H1 (cell line): Measurements from ENCODE around the gene FRMD4A. TPM values are rescaled to one million over a fixed set of nuclear protein-coding genes. Genes with fewer than 3 reads are reported as not detected.
A peak's percentile ranks its signal among the peaks of the same experiment; 100 is the strongest.

Source experiments
- CTCF ChIA-PET: fragments of 300-600 bp; sonication (Branson Sonifier 250); formaldehyde crosslinking; loops from one replicate; lab custom pipeline; 2021; ENCODE audit not compliant: partially characterized antibody; lab: Charles Lee
- POLR2A ChIA-PET: fragments of 300-600 bp; sonication (Branson Sonifier 250); formaldehyde crosslinking; loops from one replicate; lab custom pipeline; 2021; ENCODE audit warnings: inconsistent platforms; ENCODE audit not compliant: partially characterized antibody; lab: Charles Lee
- DNase-seq, 2 experiments: peaks; one replicate each; pipeline versions ENCODE4 v3.0.0 to v3.0.0-alpha.2; 2010 to 2022; ENCODE audit warnings: low spot score in 2 of 2, low read depth in 1 of 2, mixed read lengths in 1 of 2
- FAIRE-seq: peaks from 2 replicates; lab custom pipeline; 2011; peaks lifted over from hg19 to GRCh38; lab: Jason Lieb, UNC
- H2AFZ ChIP-seq: 2 replicates; pipeline ENCODE4 v1.8.1; 2012; ENCODE audit warnings: low read length, inconsistent platforms
- H2AK5ac ChIP-seq: 2 replicates; pipeline ENCODE4 v1.6.1; 2013; ENCODE audit warnings: low read depth, low read length
- H2BK120ac ChIP-seq: replicated peaks from 2 replicates; pipeline ENCODE3; 2013; ENCODE audit warnings: low read depth, low read length, inconsistent platforms
- H2BK12ac ChIP-seq: 2 replicates; pipeline ENCODE4 v1.6.1; 2013; ENCODE audit warnings: low read depth, low read length
- H2BK15ac ChIP-seq: 2 replicates; pipeline ENCODE4 v1.6.1; 2013; ENCODE audit warnings: low read length
- H2BK20ac ChIP-seq: 2 replicates; pipeline ENCODE4 v1.6.1; 2013; ENCODE audit warnings: low read length
- H2BK5ac ChIP-seq: 2 replicates; pipeline ENCODE4 v1.6.1; 2013; ENCODE audit warnings: low read depth, low read length
- H3K14ac ChIP-seq: 2 replicates; pipeline ENCODE4 v1.6.1; 2013; ENCODE audit warnings: inconsistent platforms; ENCODE audit not compliant: insufficient read length
- H3K18ac ChIP-seq: 2 replicates; pipeline ENCODE4 v1.6.1; 2013; ENCODE audit warnings: low read length; ENCODE audit errors: extremely low read depth
- H3K23ac ChIP-seq: 2 replicates; pipeline ENCODE4 v1.6.1; 2013; ENCODE audit warnings: inconsistent platforms; ENCODE audit not compliant: insufficient read length
- H3K23me2 ChIP-seq: 2 replicates; pipeline ENCODE4 v1.6.1; 2013; ENCODE audit warnings: low read depth, low read length
- H3K27ac ChIP-seq: 2 replicates; pipeline ENCODE4 v1.6.1; 2011; ENCODE audit warnings: low read depth, low read length, inconsistent platforms
- H3K27me3 ChIP-seq, 4 experiments: replicated peaks in 1 of 4; 1 replicate in 1 of 4; 2 replicates in 3 of 4; pipeline versions ENCODE4 v1.6.1 to v1.8.1; 2011 to 2013; ENCODE audit warnings: low read length in 3 of 4, mild to moderate bottlenecking in 3 of 4, inconsistent platforms in 2 of 4, mixed read lengths in 2 of 4, moderate library complexity in 1 of 4; ENCODE audit not compliant: control insufficient read depth in 3 of 4, insufficient read depth in 3 of 4; ENCODE audit errors: extremely low read depth in 1 of 4
- H3K36me3 ChIP-seq, 4 experiments: 2 replicates each; pipeline versions ENCODE4 v1.6.1 to v1.8.1; 2011 to 2013; ENCODE audit warnings: mild to moderate bottlenecking in 4 of 4, low read length in 3 of 4, moderate library complexity in 2 of 4, control low read depth in 1 of 4, inconsistent platforms in 1 of 4; ENCODE audit not compliant: insufficient read depth in 4 of 4, control insufficient read depth in 2 of 4
- H3K4ac ChIP-seq: replicated peaks from 2 replicates; pipeline ENCODE3; 2013; ENCODE audit warnings: low read length, low read depth, mixed read lengths, inconsistent platforms; ENCODE audit not compliant: insufficient read length
- H3K4me1 ChIP-seq, 4 experiments: replicated peaks in 1 of 4; 1 replicate in 1 of 4; 2 replicates in 3 of 4; pipeline versions ENCODE4 v1.6.1 to v1.8.1; 2011 to 2013; ENCODE audit warnings: low read length in 3 of 4, inconsistent platforms in 2 of 4, mixed read lengths in 1 of 4; ENCODE audit not compliant: insufficient read depth in 4 of 4, control insufficient read depth in 3 of 4
- H3K4me2 ChIP-seq, 2 experiments: 2 replicates each; pipeline versions ENCODE4 v1.6.1 to v1.8.1; 2011 to 2013; ENCODE audit warnings: low read depth in 2 of 2, low read length in 2 of 2, control low read depth in 1 of 2, inconsistent platforms in 1 of 2, mild to moderate bottlenecking in 1 of 2; ENCODE audit not compliant: insufficient read depth in 1 of 2
- H3K4me3 ChIP-seq, 4 experiments: fragments of 200-600, 300-600 bp in 1 of 4; sonication (generic), shearing (Covaris generic), sonication (Bioruptor Twin) in 1 of 4; 2 replicates each; pipeline versions ENCODE4 v1.5.1 to v1.8.1; 2011 to 2016; ENCODE audit warnings: low read length in 4 of 4, low read depth in 3 of 4, control low read depth in 2 of 4, inconsistent platforms in 2 of 4, mild to moderate bottlenecking in 2 of 4, mixed read lengths in 1 of 4, moderate library complexity in 1 of 4; ENCODE audit not compliant: insufficient read depth in 2 of 4; ENCODE audit errors: extremely low read depth in 1 of 4
- H3K56ac ChIP-seq: replicated peaks from 2 replicates; pipeline ENCODE3; 2013; ENCODE audit warnings: low read depth, mild to moderate bottlenecking, mixed read lengths, low read length, inconsistent platforms; ENCODE audit not compliant: insufficient read length
- H3K79me1 ChIP-seq: 2 replicates; pipeline ENCODE4 v1.6.1; 2013; ENCODE audit warnings: low read depth, low read length, control low read depth
- H3K79me2 ChIP-seq, 2 experiments: 2 replicates each; pipeline versions ENCODE4 v1.6.1 to v1.8.1; 2012 to 2013; ENCODE audit warnings: low read length in 2 of 2, mild to moderate bottlenecking in 2 of 2, inconsistent platforms in 1 of 2; ENCODE audit not compliant: insufficient read depth in 2 of 2, control insufficient read depth in 1 of 2
- H3K9ac ChIP-seq, 4 experiments: replicated peaks in 1 of 4; 1 replicate in 1 of 4; 2 replicates in 3 of 4; pipeline versions ENCODE4 v1.6.1 to v1.8.1; 2011 to 2013; ENCODE audit warnings: low read depth in 3 of 4, low read length in 3 of 4, control low read depth in 2 of 4, mild to moderate bottlenecking in 2 of 4, moderate library complexity in 2 of 4, inconsistent platforms in 1 of 4; ENCODE audit errors: extremely low read depth in 1 of 4
- H3K9me3 ChIP-seq, 2 experiments: 2 replicates each; pipeline versions ENCODE4 v1.6.1 to v1.8.1; 2012 to 2013; ENCODE audit warnings: mild to moderate bottlenecking in 2 of 2, moderate library complexity in 2 of 2, control low read depth in 1 of 2, inconsistent platforms in 1 of 2, low read depth in 1 of 2, low read length in 1 of 2, mixed read lengths in 1 of 2; ENCODE audit not compliant: insufficient read depth in 2 of 2
- H4K20me1 ChIP-seq, 2 experiments: replicated peaks in 1 of 2; 2 replicates each; pipeline versions ENCODE3 to v1.8.1; 2011 to 2013; ENCODE audit warnings: inconsistent platforms in 2 of 2, low read length in 2 of 2, mild to moderate bottlenecking in 1 of 2; ENCODE audit not compliant: insufficient read depth in 2 of 2, control insufficient read depth in 1 of 2
- H4K5ac ChIP-seq: 2 replicates; pipeline ENCODE4 v1.6.1; 2013; ENCODE audit warnings: low read length, low read depth, mixed read lengths, inconsistent platforms; ENCODE audit not compliant: insufficient read length
- H4K8ac ChIP-seq: 2 replicates; pipeline ENCODE4 v1.8.0; 2013; ENCODE audit warnings: mild to moderate bottlenecking, moderate library complexity, low read length, inconsistent platforms; ENCODE audit not compliant: insufficient read depth; ENCODE audit errors: extremely low read depth
- H4K91ac ChIP-seq: replicated peaks from 2 replicates; pipeline ENCODE3; 2013; ENCODE audit warnings: low read length, mixed read lengths, inconsistent platforms; ENCODE audit not compliant: insufficient read length
- EGR1 ChIP-seq: IDR thresholded peaks from 2 replicates; pipeline ENCODE4 v1.6.1; 2011; ENCODE audit warnings: low read depth, low read length, borderline replicate concordance
- EP300 ChIP-seq, 2 experiments: IDR thresholded peaks; 1 replicate in 1 of 2; 2 replicates in 1 of 2; pipeline ENCODE4 v1.6.1; 2011 to 2012; ENCODE audit warnings: low read depth in 2 of 2, low read length in 2 of 2, mild to moderate bottlenecking in 2 of 2, borderline replicate concordance in 1 of 2, inconsistent platforms in 1 of 2, moderate library complexity in 1 of 2
- NANOG ChIP-seq: IDR thresholded peaks from 2 replicates; pipeline ENCODE4 v1.6.1; 2011; ENCODE audit warnings: low read length, low read depth, mild to moderate bottlenecking, inconsistent platforms; ENCODE audit not compliant: insufficient read depth, poor library complexity, severe bottlenecking
- POLR2A ChIP-seq, 2 experiments: IDR thresholded peaks; 1 replicate in 1 of 2; 2 replicates in 1 of 2; pipeline ENCODE4 v1.6.1; 2011; ENCODE audit warnings: low read depth in 2 of 2, low read length in 2 of 2, mild to moderate bottlenecking in 2 of 2; ENCODE audit errors: control extremely low read depth in 1 of 2
- RBBP5 ChIP-seq: IDR thresholded peaks from 2 replicates; pipeline ENCODE4 v1.7.1; 2012; ENCODE audit warnings: low read depth, mild to moderate bottlenecking, inconsistent platforms, low read length, moderate library complexity, borderline replicate concordance
- RNF2 ChIP-seq: fragments of 200-900, 300-1000 bp; sonication (generic); IDR thresholded peaks from 2 replicates; pipeline ENCODE4 v1.7.1; 2016; ENCODE audit warnings: borderline replicate concordance, low read depth, mild to moderate bottlenecking, antibody characterized with exemption, low read length; ENCODE audit not compliant: poor library complexity, severe bottlenecking; ENCODE audit errors: missing control alignments
- SIN3A ChIP-seq, 2 experiments: IDR thresholded peaks in 1 of 2; conservative IDR thresholded peaks in 1 of 2; 2 replicates each; pipeline ENCODE4 v1.6.1; 2011 to 2012; ENCODE audit warnings: low read length in 2 of 2, improper control_type of control experiment in 1 of 2, low read depth in 1 of 2, mild to moderate bottlenecking in 1 of 2
- TCF12 ChIP-seq: IDR thresholded peaks from 2 replicates; pipeline ENCODE4 v1.6.1; 2011; ENCODE audit warnings: low read depth, mild to moderate bottlenecking, low read length
- TEAD4 ChIP-seq: IDR thresholded peaks from 2 replicates; pipeline ENCODE4 v1.6.1; 2012; ENCODE audit warnings: low read depth, low read length, inconsistent platforms, mixed read lengths
- YY1 ChIP-seq: IDR thresholded peaks from 2 replicates; pipeline ENCODE4 v1.6.1; 2011; ENCODE audit warnings: low read depth, mild to moderate bottlenecking, low read length
- WGBS, 2 experiments: shearing (Covaris generic) in 1 of 2; methylation state at CpG; one replicate each; pipeline versions ENCODE4 v1.1.6 to v1.1.7; 2013 to 2015; ENCODE audit warnings: low lambda C conversion rate in 2 of 2, mixed read lengths in 2 of 2, inconsistent platforms in 1 of 2, low coverage in 1 of 2, missing lambda C conversion rate in 1 of 2; ENCODE audit not compliant: insufficient replicate concordance in 2 of 2, insufficient coverage in 1 of 2, insufficient read length in 1 of 2; ENCODE audit errors: extremely low coverage in 1 of 2, missing lambda C conversion rate in 1 of 2; 5-methylcytosine and 5-hydroxymethylcytosine counted together
- polyA plus RNA-seq, 7 experiments: library from polyadenylated mRNA; depleted of rRNA in 3 of 7; stranded (reverse) in 5 of 7; unstranded in 2 of 7; fragments of >200 nt in 5 of 7; fragments of 200-250 nt in 2 of 7; gene quantifications; 1 replicate in 5 of 7; 2 replicates in 1 of 7; 4 replicates in 1 of 7; pipeline versions ENCODE4 v1.2.1 to v1.2.3, GENCODE V29; 2011 to 2013; ENCODE audit warnings: missing spikeins in 2 of 7, mixed read lengths in 2 of 7
- total RNA-seq: library from RNA; stranded (reverse); fragmentation: NEBNext Ultra II Directional; extraction: Animal tissue kit (Norgen Biotek cat#: 25700); gene quantifications from 2 replicates; pipeline ENCODE4 v1.2.1, GENCODE V29; 2021
- TF ChIP-seq, protein P1 (sequence below): IDR thresholded peaks from 2 replicates; pipeline ENCODE4 v1.6.1; 2012; ENCODE audit warnings: inconsistent platforms

The FRMD4A gene
- total and polyA plus RNA-seq, 2 of the 8 experiments (the other 6 are each of a cell fraction or from before 2014, with no cell fraction given), result 38.6 to 39.6 TPM

- H3K18ac ChIP-seq, result no peak overlapping the region; the same call in 1 of the 2 replicates
- H3K4me3 ChIP-seq, result peak overlapping the region; percentile 16 to 62 (median 44); a peak in 7 of 8 replicates
- H3K36me3 ChIP-seq, result peaks cover 0 to 7% (median under 1%) of the 10 kb centered on the region in 4 experiments; a peak in 4 of 8 replicates
- FAIRE-seq, result no peak
- CTCF ChIA-PET, result interaction anchor here (0.6 to 2.5 kb wide), 11 partner anchors 11 to 70 kb away, joined by 3 to 12 read pairs (median 4); no protein-coding TSS in a partner anchor
- peaks cover 0 to 10% of the 10 kb centered on the region in 2 experiments; a peak in 1 of 4 replicates for H3K79me2 ChIP-seq
- peak overlapping the region; percentile 53; the same call in 1 of the 2 replicates for H2BK5ac ChIP-seq
- peak overlapping the region; percentile 58 for H4K91ac ChIP-seq
- H3K23ac ChIP-seq, result no peak overlapping the region
- no peak overlapping the region for H2BK15ac ChIP-seq
- H3K27me3 ChIP-seq, result no peaks in the 10 kb centered on the region
- no peak overlapping the region for H2BK120ac ChIP-seq
- H3K9ac ChIP-seq, result peak overlapping the region in 2 of 4 experiments; percentile 41 to 42; a peak in 2 of 7 replicates
- H3K23me2 ChIP-seq, result peaks cover 7% of the 10 kb centered on the region
- H4K5ac ChIP-seq, result peak overlapping the region; percentile 44
- H3K4me2 ChIP-seq, result peak overlapping the region; percentile 83 to 86
- H3K4me1 ChIP-seq, result peaks cover 12 to 34% (median 21%) of the 10 kb centered on the region in 4 experiments
- H2BK12ac ChIP-seq, result peak overlapping the region; percentile 10; the same call in 1 of the 2 replicates
- H3K56ac ChIP-seq, result no peak overlapping the region
- no peak overlapping the region for H2AK5ac ChIP-seq
- no peaks in the 10 kb centered on the region for H3K79me1 ChIP-seq
- DNase-seq, result no peak
- H4K8ac ChIP-seq, result no peak overlapping the region
- WGBS, 2 experiments, result 29% methylated on average over 4 of the region's 4 CpGs; no CpG with 5 or more reads in 1 of the 2 experiments
- H3K27ac ChIP-seq, result peak overlapping the region; percentile 44; the same call in 1 of the 2 replicates
- H2AFZ ChIP-seq, result no peak overlapping the region
- no peak overlapping the region for H3K4ac ChIP-seq
- no peak overlapping the region for H3K14ac ChIP-seq
- no peaks in the 10 kb centered on the region for H3K9me3 ChIP-seq
- POLR2A ChIA-PET, result interaction anchor here (0.8 to 2.6 kb wide), 9 partner anchors 8 to 357 kb away, joined by 3 to 10 read pairs (median 4); no protein-coding TSS in a partner anchor
- H4K20me1 ChIP-seq, result peaks cover 0 to 3% of the 10 kb centered on the region in 2 experiments
- H2BK20ac ChIP-seq, result no peak overlapping the region
- TF ChIP-seq EP300 (IDR thresholded peaks at IDR 0.05; ENCODE audit: borderline replicate concordance in 1 of 2, low read depth in 2 of 2, low read length in 2 of 2) (no peak), RBBP5 (no peak), RNF2 (no peak), YY1 (no peak), EGR1 (no peak), NANOG (no peak), TEAD4 (peak; percentile 88), TCF12 (0 out of 2 replicates have a peak, but pooled peaks have one; percentile 5), SIN3A (conservative IDR thresholded peaks at IDR 0.05 in 1 of 2, IDR thresholded peaks at IDR 0.05 in 1 of 2; ENCODE audit: low read depth in 1 of 2, low read length in 2 of 2) (peak in 1 of 2 experiments; percentile 26; a peak in 1 of 4 replicates), POLR2A (IDR thresholded peaks at IDR 0.05; ENCODE audit: control extremely low read depth in 1 of 2, low read depth in 2 of 2, low read length in 2 of 2) (no peak)
- TF ChIP-seq, protein P1, sequence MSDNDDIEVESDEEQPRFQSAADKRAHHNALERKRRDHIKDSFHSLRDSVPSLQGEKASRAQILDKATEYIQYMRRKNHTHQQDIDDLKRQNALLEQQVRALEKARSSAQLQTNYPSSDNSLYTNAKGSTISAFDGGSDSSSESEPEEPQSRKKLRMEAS, result no peak
Observed at GRCh38 chr10:13706175-13706574, 624.5 kb downstream of the FRMD4A start.
